Astrocyte (in vitro differentiated cells and primary cell): ENCODE measurements around the gene PIGT. TPM values are rescaled to one million over a fixed set of nuclear protein-coding genes. Genes with fewer than 3 reads are reported as not detected.

Experiments
- DNase-seq: peaks from one replicate; pipeline ENCODE4 v3.0.0-alpha.2; 2010; ENCODE audit warnings: low read depth
- FAIRE-seq: peaks from 2 replicates; lab custom pipeline; 2011; peaks lifted over from hg19 to GRCh38; lab: Jason Lieb, UNC
- H2AFZ ChIP-seq: 2 replicates; pipeline ENCODE4 v1.6.0; 2012; ENCODE audit warnings: low read depth, low read length, inconsistent platforms
- H3K27ac ChIP-seq: 2 replicates; pipeline ENCODE4 v1.5.1; 2011; ENCODE audit warnings: low read depth, low read length, inconsistent platforms
- H3K27me3 ChIP-seq: 2 replicates; pipeline ENCODE4 v1.6.0; 2011; ENCODE audit warnings: low read length, inconsistent platforms; ENCODE audit not compliant: insufficient read depth
- H3K36me3 ChIP-seq: 2 replicates; pipeline ENCODE4 v1.5.1; 2011; ENCODE audit warnings: low read length, inconsistent platforms; ENCODE audit not compliant: insufficient read depth
- H3K4me1 ChIP-seq: 2 replicates; pipeline ENCODE4 v1.5.1; 2011; ENCODE audit warnings: low read length, inconsistent platforms; ENCODE audit not compliant: insufficient read depth
- H3K4me2 ChIP-seq: 2 replicates; pipeline ENCODE4 v1.6.0; 2012; ENCODE audit warnings: low read length, inconsistent platforms
- H3K4me3 ChIP-seq: 2 replicates; pipeline ENCODE4 v1.5.1; 2011; ENCODE audit warnings: low read depth, mild to moderate bottlenecking, low read length, inconsistent platforms; ENCODE audit not compliant: insufficient read depth
- H3K79me2 ChIP-seq: 2 replicates; pipeline ENCODE4 v1.6.0; 2012; ENCODE audit warnings: mild to moderate bottlenecking, low read length, inconsistent platforms; ENCODE audit not compliant: insufficient read depth
- H3K9ac ChIP-seq: 2 replicates; pipeline ENCODE4 v1.6.0; 2012; ENCODE audit warnings: mild to moderate bottlenecking, low read length, inconsistent platforms
- H3K9me3 ChIP-seq: 2 replicates; pipeline ENCODE4 v1.5.1; 2012; ENCODE audit warnings: low read depth, mild to moderate bottlenecking, low read length, inconsistent platforms; ENCODE audit not compliant: insufficient read depth
- H4K20me1 ChIP-seq: 2 replicates; pipeline ENCODE4 v1.6.0; 2012; ENCODE audit warnings: low read length, inconsistent platforms; ENCODE audit not compliant: insufficient read depth
- H3K27ac Mint-ChIP-seq: one replicate; pipeline ENCODE4 v1.8.0; 2021; ENCODE audit warnings: mild to moderate bottlenecking, mixed read lengths; ENCODE audit not compliant: unreplicated experiment
- H3K27me3 Mint-ChIP-seq: one replicate; pipeline ENCODE4 v1.8.0; 2021; ENCODE audit warnings: low read depth, mixed read lengths; ENCODE audit not compliant: unreplicated experiment
- H3K36me3 Mint-ChIP-seq: one replicate; pipeline ENCODE4 v1.8.0; 2021; ENCODE audit warnings: low read depth, mixed read lengths; ENCODE audit not compliant: unreplicated experiment
- H3K4me1 Mint-ChIP-seq: one replicate; pipeline ENCODE4 v1.8.0; 2021; ENCODE audit warnings: low read depth, mixed read lengths; ENCODE audit not compliant: unreplicated experiment
- H3K4me3 Mint-ChIP-seq: one replicate; pipeline ENCODE4 v1.8.0; 2021; ENCODE audit warnings: mild to moderate bottlenecking, moderate library complexity, mixed read lengths; ENCODE audit not compliant: unreplicated experiment
- H3K9me3 Mint-ChIP-seq: one replicate; pipeline ENCODE4 v1.8.0; 2021; ENCODE audit warnings: mild to moderate bottlenecking, mixed read lengths; ENCODE audit not compliant: unreplicated experiment
- EZH2 ChIP-seq: IDR thresholded peaks from 2 replicates; pipeline ENCODE4 v1.6.1; 2012; ENCODE audit warnings: mild to moderate bottlenecking, low read length, inconsistent platforms; ENCODE audit not compliant: insufficient read depth
- total RNA-seq: library from RNA; stranded (reverse); gene quantifications from 2 replicates; pipeline ENCODE4 v1.2.1, GENCODE V29; 2021
- TF ChIP-seq, protein P1 (sequence below): IDR thresholded peaks from 2 replicates; pipeline ENCODE4 v1.5.1; 2011; ENCODE audit warnings: low read depth, mild to moderate bottlenecking, inconsistent platforms, low read length, moderate library complexity; ENCODE audit not compliant: insufficient read depth

The PIGT gene
- total RNA-seq, 1 donor from 2014 or later = 83.7 TPM

DNA sequence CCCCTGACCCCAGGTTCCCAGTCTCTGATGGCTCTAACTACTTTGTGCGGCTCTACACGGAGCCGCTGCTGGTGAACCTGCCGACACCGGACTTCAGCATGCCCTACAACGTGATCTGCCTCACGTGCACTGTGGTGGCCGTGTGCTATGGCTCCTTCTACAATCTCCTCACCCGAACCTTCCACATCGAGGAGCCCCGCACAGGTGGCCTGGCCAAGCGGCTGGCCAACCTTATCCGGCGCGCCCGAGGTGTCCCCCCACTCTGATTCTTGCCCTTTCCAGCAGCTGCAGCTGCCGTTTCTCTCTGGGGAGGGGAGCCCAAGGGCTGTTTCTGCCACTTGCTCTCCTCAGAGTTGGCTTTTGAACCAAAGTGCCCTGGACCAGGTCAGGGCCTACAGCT lies 9.6 kb downstream of the PIGT start:
- no peak overlapping the region for H3K4me2 ChIP-seq
- H3K4me1 ChIP-seq = no peaks in the 10 kb centered on the region
- H3K36me3 ChIP-seq = peaks cover 25% of the 10 kb centered on the region
- H3K4me1 Mint-ChIP-seq = no peaks in the 10 kb centered on the region
- no peaks in the 10 kb centered on the region for H3K9me3 ChIP-seq
- DNase-seq (no peak), FAIRE-seq (no peak)
- H3K9ac ChIP-seq = no peak overlapping the region
- no peak overlapping the region for H3K4me3 ChIP-seq
- no peaks in the 10 kb centered on the region for H3K27me3 Mint-ChIP-seq
- H3K27ac Mint-ChIP-seq = no peak overlapping the region
- H3K79me2 ChIP-seq = no peaks in the 10 kb centered on the region
- H3K27me3 ChIP-seq = no peaks in the 10 kb centered on the region
- no peak overlapping the region for H2AFZ ChIP-seq
- H3K36me3 Mint-ChIP-seq = peaks cover 7% of the 10 kb centered on the region
- no peaks in the 10 kb centered on the region for H4K20me1 ChIP-seq
- peak overlapping the region; percentile 20 for H3K4me3 Mint-ChIP-seq
- no peak overlapping the region for H3K27ac ChIP-seq
- no peaks in the 10 kb centered on the region for H3K9me3 Mint-ChIP-seq
- TF ChIP-seq EZH2 = no peak
- TF ChIP-seq, protein P1, sequence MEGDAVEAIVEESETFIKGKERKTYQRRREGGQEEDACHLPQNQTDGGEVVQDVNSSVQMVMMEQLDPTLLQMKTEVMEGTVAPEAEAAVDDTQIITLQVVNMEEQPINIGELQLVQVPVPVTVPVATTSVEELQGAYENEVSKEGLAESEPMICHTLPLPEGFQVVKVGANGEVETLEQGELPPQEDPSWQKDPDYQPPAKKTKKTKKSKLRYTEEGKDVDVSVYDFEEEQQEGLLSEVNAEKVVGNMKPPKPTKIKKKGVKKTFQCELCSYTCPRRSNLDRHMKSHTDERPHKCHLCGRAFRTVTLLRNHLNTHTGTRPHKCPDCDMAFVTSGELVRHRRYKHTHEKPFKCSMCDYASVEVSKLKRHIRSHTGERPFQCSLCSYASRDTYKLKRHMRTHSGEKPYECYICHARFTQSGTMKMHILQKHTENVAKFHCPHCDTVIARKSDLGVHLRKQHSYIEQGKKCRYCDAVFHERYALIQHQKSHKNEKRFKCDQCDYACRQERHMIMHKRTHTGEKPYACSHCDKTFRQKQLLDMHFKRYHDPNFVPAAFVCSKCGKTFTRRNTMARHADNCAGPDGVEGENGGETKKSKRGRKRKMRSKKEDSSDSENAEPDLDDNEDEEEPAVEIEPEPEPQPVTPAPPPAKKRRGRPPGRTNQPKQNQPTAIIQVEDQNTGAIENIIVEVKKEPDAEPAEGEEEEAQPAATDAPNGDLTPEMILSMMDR = no peak

DNA sequence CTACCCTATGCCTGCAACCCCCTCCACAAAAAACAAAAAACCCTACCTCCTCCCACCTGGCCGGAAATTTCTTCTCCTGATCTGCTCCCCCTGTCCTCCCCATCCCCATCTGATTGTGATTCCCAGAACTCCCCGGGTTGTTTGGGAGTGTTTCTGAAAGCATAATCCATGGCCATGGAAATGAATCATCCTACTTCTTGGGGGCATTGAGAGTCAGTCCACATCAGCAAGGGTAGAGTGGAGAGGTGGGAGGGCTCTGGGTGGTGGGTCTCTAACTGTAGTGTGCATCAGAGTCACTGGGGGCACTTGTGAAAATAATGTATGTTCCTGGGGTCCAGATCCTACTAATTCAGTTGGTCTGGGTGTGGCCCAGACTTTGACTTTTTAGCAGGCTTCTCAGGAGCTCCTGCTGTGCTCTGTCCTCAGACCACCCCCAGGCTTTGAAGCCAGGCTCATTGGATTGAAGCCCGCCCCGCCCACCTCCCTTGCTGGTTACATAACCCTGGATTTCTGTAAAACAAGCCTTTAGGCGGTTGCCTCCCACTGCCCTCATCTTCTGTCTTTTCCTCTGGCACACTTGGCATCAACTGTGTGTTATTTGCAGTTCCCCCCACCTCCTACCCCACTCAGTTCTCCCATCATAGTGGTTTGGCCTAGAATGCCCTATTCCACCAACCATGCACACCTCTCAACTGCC lies 10.5 kb downstream of the PIGT start:
- Mint-ChIP-seq H3K4me1 (no peaks in the 10 kb centered on the region), H3K27ac (no peak overlapping the region), H3K9me3 (no peaks in the 10 kb centered on the region), H3K27me3 (no peaks in the 10 kb centered on the region), H3K4me3 (no peak overlapping the region), H3K36me3 (peaks cover 7% of the 10 kb centered on the region)
- Histone ChIP-seq H3K4me3 (no peak overlapping the region), H3K36me3 (peaks cover 16% of the 10 kb centered on the region), H3K9me3 (no peaks in the 10 kb centered on the region), H3K27me3 (no peaks in the 10 kb centered on the region), H3K4me2 (no peak overlapping the region), H3K9ac (no peak overlapping the region), H4K20me1 (no peaks in the 10 kb centered on the region), H3K27ac (no peak overlapping the region), H3K79me2 (no peaks in the 10 kb centered on the region), H3K4me1 (no peaks in the 10 kb centered on the region), H2AFZ (no peak overlapping the region)
- TF ChIP-seq, protein P1 = no peak
- TF ChIP-seq EZH2 = no peak
- FAIRE-seq (no peak), DNase-seq (no peak)
